D721Med (cell line): ENCODE results near the gene CAPN9.

Experiments
- DNase-seq: peaks from one replicate; pipeline ENCODE4 v3.0.0; 2011; ENCODE audit warnings: low spot score; ENCODE audit not compliant: insufficient read length
- FAIRE-seq: peaks from 2 replicates; lab custom pipeline; 2011; peaks lifted over from hg19 to GRCh38; lab: Jason Lieb, UNC
- CTCF ChIP-seq: IDR thresholded peaks from 2 replicates; pipeline ENCODE4 v1.5.1; 2012; ENCODE audit warnings: mild to moderate bottlenecking, control low read depth; ENCODE audit not compliant: insufficient read depth; ENCODE audit errors: missing control alignments

Gene CAPN9

GRCh38 chr1:230707732-230708630 lies 39.2 kb upstream of the CAPN9 start:
- no peak for FAIRE-seq

GRCh38 chr1:230708631-230709580 lies 38.3 kb upstream of the CAPN9 start:
- TF ChIP-seq CTCF = no peak
- no peak for FAIRE-seq
- no peak for DNase-seq

More at GRCh38 chr1:230707732-230708630, 39.2 kb upstream of the CAPN9 start:
- DNase-seq = no peak
- TF ChIP-seq CTCF = no peak

- no peak for TF ChIP-seq CTCF
- DNase-seq = no peak
- no peak for FAIRE-seq
Observed at GRCh38 chr1:230709619-230710542, 37.3 kb upstream of the CAPN9 start.

- no peak for DNase-seq
- no peak for FAIRE-seq
- TF ChIP-seq CTCF = no peak
Observed at GRCh38 chr1:230710543-230710904, 36.7 kb upstream of the CAPN9 start.

- DNase-seq (no peak), FAIRE-seq (no peak)
- no peak for TF ChIP-seq CTCF
Observed at GRCh38 chr1:230711245-230711644, 35.9 kb upstream of the CAPN9 start.

GRCh38 chr1:230712470-230712942 lies 34.7 kb upstream of the CAPN9 start:
- FAIRE-seq (no peak), DNase-seq (no peak)
- TF ChIP-seq CTCF = no peak
